Stimulated activated CD8-positive, alpha-beta memory T cell treated with anti-CD3 and anti-CD28 coated beads, Interleukin-15, amount 100 ng/mL, for 4 hours (primary cell): Measurements from ENCODE around the gene TMEM101.
"Not testable (repeated sequence)": the region's sequence is repeated elsewhere in the genome, so short reads cannot be mapped to it uniquely, and the experiment has no call there.

Source experiments
- DNase-seq, 2 donors: peaks; one replicate each; pipeline ENCODE4 v3.0.0-alpha.2; 2020; ENCODE audit warnings: low read depth in 2 of 2

The TMEM101 gene

GRCh38 chr17:44024271-44024663, 9.5 kb upstream of the TMEM101 start:
- no peak for DNase-seq

DNA sequence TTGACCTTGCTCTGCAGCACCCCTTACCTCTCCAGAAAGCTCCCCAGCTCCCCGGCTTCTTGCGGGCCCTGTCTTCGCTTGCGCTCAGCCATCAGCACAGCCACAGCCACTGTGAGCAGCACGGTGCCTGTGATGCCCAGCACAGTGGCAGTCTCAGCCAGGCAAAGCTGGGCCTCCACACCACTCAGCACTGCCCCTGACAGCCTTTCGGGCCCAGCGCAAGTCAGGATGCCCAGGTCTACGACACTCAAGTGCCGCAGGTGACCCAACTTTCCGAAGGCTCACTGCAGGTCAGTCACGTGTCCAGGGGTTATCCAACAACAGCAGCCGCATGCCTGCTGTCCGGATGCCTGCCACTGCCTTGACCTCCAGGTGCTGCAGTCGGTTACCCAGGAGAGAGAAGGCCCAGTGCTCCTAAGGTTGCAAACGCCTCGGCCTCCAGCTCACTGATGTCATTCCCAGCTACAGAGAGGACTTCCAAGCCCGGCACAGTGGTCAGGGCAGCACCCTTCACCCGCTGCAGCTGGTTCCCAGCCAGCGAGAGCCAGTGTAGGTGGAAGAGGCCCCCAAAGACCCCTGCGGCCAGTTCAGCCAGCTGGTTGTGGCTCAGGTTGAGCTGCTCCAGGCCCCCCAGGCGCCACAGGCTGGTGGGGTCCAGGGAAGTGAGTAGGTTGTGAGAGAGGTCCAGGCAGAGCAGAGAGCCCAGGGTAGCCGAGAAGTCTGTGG, 8.9 kb upstream of the TMEM101 start:
- DNase-seq, result no peak

- no peak for DNase-seq
These were observed 7.5 kb upstream of the TMEM101 start for GRCh38 chr17:44022246-44022645.

GRCh38 chr17:44021227-44021626, 6.5 kb upstream of the TMEM101 start:
- DNase-seq, result not testable (repeated sequence)

DNA sequence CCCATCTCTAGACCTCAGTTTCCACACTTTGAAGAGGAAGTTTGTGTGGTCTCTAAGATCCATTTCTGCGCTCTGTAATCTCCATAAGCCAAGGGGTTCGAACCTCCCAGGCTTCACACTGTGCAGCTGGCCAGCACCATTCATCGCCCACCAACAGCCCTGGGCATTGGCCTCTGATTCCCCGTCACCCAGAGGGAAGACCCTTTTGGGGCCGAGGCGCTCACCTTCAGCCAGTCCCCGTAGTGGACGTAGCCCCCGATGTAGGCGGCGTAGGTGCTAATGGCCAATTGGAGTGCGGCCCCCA, 678 bp downstream of the TMEM101 start:
- no peak for DNase-seq

DNA sequence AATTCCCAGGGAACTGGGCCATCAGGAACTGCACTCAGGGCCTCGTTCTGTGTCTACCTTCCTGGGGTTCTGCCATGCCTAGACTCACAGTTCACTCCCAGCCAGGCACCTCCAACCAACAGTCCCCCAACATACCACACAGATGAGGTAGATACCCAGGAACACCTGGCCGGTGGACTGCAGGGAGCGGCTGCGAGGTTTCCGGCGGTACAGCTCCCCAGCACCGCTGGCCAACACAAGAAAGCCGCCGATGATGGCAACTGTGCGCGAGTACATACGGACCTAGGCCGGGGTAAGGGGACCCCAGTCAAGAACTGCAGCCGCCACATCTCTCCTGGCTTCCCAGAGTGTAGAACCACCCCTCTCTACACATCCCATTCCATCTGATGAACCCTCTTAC, 1.9 kb downstream of the TMEM101 start:
- DNase-seq, result no peak

DNA sequence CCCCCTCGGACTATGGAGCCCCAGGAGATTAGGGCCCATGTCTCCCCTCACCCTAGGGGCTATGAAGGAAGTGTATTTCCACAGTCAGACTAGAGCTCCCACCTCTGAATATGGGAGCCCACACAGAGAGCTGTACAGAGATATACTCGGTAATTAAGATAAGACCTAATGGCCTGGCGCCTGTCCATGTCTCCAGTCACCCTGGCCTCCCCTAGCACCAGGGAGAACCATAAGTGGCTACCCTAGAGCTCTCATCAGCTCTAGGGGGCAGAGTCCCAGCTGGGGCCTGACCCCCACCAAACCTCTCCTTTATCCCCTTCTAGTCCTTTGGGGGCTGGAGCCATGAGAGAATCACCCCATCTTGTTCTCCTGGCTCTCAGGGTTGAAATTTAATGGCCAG, 2.4 kb downstream of the TMEM101 start:
- DNase-seq, result no peak

DNA sequence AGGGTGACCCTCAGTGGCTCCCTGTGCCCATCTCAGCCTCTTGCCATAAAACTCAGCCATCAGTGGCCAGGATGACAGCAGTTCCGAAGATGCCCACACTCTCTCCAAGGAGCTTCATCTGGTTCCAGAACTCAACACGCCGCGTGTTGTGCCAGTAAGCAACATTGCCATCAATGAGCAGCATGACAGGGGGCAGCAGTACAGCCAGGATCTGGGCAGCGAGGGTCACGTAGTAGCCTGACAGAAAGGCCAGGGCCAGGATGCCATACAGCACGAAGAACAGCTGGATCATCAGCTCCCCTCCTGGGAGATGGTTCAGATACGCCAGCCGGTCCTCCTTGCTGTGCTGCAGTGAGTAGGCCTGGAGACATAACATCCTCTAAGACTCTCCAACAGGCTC, 2.9 kb downstream of the TMEM101 start:
- DNase-seq, result no peak

- no peak for DNase-seq
These were observed 3.7 kb downstream of the TMEM101 start for GRCh38 chr17:44010966-44011647.

DNA sequence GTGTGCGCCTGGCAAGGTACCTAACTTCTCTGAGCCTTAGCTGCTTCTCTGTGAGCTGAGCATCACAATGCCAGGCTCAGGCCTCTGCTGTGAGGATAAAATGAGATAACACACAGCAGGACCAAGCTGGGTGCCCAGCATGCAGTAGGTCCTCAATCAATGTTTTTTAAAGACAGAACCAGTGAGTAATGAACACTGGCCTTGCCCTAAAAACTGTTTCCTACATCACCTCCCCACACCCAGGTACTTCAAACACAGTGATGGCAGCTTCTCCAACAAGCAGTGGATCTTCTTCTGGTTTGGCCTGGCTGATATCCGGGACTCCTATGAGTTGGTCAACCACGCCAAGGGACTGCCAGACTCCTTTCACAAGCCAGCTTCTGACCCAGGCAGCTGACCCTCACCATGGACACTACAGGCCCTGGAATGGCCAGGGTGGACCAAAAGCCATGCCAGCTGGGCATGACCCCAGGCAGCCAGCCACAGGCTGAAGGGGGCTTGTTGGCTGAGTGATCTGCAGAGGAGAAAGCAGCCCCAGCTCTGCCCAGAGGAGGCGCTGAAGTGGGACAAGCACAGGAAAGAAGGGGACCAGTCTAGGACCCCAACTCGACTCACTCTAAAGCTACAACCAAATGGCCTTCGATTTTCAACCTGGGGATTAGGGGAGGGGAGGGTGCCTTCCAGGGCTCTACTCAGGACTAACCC, 6.4 kb downstream of the TMEM101 start:
- no peak for DNase-seq

GRCh38 chr17:44007346-44008204, 7.2 kb downstream of the TMEM101 start:
- no peak for DNase-seq

GRCh38 chr17:44006598-44007345, 8.0 kb downstream of the TMEM101 start:
- DNase-seq, result peak; percentile 92 to 96

DNA sequence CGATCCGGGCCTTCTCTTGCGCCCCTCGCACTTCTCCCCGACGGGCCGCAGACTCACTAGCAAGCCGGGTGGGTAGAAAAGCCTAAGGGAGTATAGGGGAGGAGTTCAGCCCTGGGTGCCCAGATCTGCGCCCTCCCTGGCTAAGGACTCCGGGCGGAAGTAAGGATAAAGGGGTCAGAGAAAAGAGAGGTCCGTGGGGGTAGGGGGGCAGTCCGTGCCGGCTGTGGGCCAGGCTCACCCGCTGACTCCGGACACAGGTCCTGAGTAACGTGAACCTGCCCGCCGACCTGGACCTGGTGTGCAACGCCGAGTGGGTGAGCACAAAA, 8.5 kb downstream of the TMEM101 start:
- DNase-seq, result no peak

GRCh38 chr17:44005527-44006271, 9.1 kb downstream of the TMEM101 start:
- DNase-seq, result no peak

GRCh38 chr17:44004761-44005526, 9.8 kb downstream of the TMEM101 start:
- no peak for DNase-seq

DNA sequence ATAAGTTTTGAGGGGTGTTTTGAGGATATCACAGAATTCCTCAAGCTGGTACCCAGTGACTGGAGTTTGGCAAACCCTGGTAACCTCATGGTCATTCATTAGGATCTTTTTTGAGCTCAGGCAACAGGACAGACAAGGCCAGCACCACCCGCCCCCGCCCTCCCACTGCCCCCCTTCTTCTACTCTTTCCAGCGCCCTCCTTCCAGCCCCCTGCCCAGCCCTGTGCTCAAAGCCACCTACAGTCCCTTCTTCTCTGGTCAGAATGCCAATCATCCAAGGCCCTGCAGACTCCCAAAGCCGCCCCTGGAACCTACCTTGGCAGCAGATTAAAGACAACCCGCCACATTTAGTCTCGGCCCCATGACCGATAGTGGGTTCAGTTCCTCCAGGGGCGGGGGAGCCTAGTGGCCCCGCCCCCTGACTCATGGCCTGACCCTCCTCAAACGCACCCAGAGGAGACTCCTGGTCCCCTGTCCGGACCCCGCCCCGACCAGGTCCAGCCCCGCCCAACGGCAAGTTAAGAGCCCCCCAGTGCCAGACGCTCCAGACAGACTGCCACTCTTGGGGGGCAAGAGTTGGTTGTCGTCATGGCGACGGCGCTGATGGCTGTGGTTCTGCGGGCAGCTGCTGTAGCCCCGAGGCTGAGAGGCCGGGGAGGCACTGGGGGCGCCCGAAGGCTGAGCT, 10.5 kb downstream of the TMEM101 start, which contains the start of gene NAGS:
NAGS (plus strand) TSS at position 546 of the 684 bp plus-strand sequence; CDS start at position 588, 42 bp downstream.
- no peak for DNase-seq

DNA sequence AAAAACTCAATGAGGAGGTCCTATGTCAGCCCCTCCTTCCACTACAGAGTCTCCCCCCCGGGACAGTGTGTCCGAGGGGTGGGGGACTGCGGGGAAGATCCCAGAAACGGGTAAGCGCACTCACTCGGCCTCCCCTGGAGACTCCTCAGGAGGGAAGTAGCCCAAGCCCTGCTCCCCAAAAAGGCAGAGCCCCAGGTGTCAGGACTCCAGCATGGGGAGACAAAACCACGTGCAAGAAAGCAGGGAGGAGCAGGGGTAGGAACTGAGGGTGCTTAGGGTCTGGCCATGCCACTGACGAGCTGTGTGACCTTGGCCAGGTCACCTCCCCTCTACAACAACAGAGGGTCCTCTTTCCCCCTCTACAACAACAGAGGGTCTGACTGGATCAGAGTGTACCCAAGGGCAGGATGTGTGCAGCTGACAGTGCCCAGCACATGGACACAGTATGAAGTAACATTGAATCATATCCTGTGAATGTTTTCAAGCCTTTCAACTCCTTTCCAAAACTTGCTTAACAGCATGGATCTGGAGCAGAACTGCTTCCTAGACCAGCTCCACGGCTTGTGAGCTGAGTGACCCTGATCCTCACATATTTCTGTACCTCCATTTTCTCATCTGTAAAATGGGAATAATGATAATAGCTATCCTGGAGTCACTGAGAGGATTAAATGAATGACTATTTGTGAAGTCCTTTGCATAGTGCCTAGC, 12.5 kb downstream of the TMEM101 start:
- DNase-seq, result no peak

DNA sequence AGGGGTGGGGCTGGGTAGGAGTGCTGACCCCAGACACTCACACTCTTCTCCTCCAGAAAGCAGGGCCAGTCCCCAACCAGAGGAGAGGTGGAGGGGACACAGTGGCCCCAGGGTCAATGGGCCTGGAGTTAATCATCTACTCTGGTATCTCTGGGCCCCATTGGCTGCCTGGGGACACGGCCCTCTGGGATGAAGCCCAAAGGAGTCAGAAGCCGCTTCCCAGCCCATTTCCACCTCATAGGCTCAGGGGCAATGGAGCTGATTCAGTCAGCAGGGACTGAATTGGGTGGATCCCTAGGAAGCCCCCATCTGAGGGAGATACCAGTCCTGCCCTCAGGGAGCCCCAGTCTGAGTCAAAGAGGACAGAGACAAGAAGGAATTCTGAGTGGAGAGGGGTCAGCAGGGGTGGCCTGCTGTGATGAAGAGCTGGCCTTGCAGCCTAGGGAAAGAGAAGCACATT, 13.3 kb downstream of the TMEM101 start:
- DNase-seq, result no peak
